DOHH2 (cell line): ENCODE measurements around the gene PXT1.
"Not testable (repeated sequence)": the region's sequence is repeated elsewhere in the genome, so short reads cannot be mapped to it uniquely, and the experiment has no call there.

Experiments used
- H3F3A ChIP-seq: fragments of 200-600 bp; sonication (generic), shearing (Covaris generic); 2 replicates; pipeline ENCODE4 v1.6.0; 2016; ENCODE audit warnings: antibody characterized with exemption, mild to moderate bottlenecking; ENCODE audit not compliant: control insufficient read depth, insufficient read depth
- H3K27ac ChIP-seq: fragments of 200-600 bp; sonication (generic); 2 replicates; pipeline ENCODE4 v1.5.1; 2014; ENCODE audit warnings: low read depth, mild to moderate bottlenecking, low read length, moderate library complexity
- H3K27me3 ChIP-seq: fragments of 200-600 bp; sonication (generic); 2 replicates; pipeline ENCODE4 v1.6.1; 2014; ENCODE audit warnings: mild to moderate bottlenecking, low read length, mixed read lengths; ENCODE audit not compliant: control insufficient read depth
- H3K36me3 ChIP-seq: fragments of 200-600 bp; sonication (generic); 2 replicates; pipeline ENCODE4 v1.6.1; 2014; ENCODE audit warnings: mild to moderate bottlenecking, low read length, moderate library complexity, mixed read lengths; ENCODE audit not compliant: control insufficient read depth
- H3K4me1 ChIP-seq: fragments of 200-600 bp; sonication (generic); 2 replicates; pipeline ENCODE4 v1.6.1; 2014; ENCODE audit warnings: mild to moderate bottlenecking, low read length, mixed read lengths; ENCODE audit not compliant: control insufficient read depth
- H3K4me2 ChIP-seq: fragments of 200-600 bp; sonication (generic); 2 replicates; pipeline ENCODE4 v1.6.0; 2014; ENCODE audit warnings: mild to moderate bottlenecking, low read length, moderate library complexity
- H3K4me3 ChIP-seq: fragments of 200-600 bp; sonication (generic); 2 replicates; pipeline ENCODE4 v1.5.1; 2014; ENCODE audit warnings: mild to moderate bottlenecking, low read length, mixed read lengths
- H3K79me2 ChIP-seq: fragments of 200-600 bp; sonication (generic); 2 replicates; pipeline ENCODE4 v1.6.1; 2014; ENCODE audit warnings: mild to moderate bottlenecking, low read length, mixed read lengths; ENCODE audit not compliant: control insufficient read depth
- H3K9me2 ChIP-seq: fragments of 200-600 bp; sonication (generic); replicated peaks from 2 replicates; pipeline ENCODE4 v1.6.1; 2014; ENCODE audit warnings: mild to moderate bottlenecking, low read length, mixed read lengths; ENCODE audit not compliant: control insufficient read depth
- H3K9me3 ChIP-seq: fragments of 200-600 bp; sonication (generic); 2 replicates; pipeline ENCODE4 v1.6.1; 2014; ENCODE audit warnings: antibody characterized with exemption, low read length, mixed read lengths; ENCODE audit not compliant: control insufficient read depth, insufficient read depth
- H4K20me1 ChIP-seq: fragments of 200-600 bp; sonication (generic); 2 replicates; pipeline ENCODE4 v1.6.0; 2014; ENCODE audit warnings: low read depth, mild to moderate bottlenecking, antibody characterized with exemption, low read length, moderate library complexity; ENCODE audit not compliant: control insufficient read depth, insufficient read depth
- CTCF ChIP-seq: fragments of 200-600 bp; sonication (generic); IDR thresholded peaks from one replicate; pipeline ENCODE4 v1.5.1; 2014; ENCODE audit warnings: antibody characterized with exemption, mild to moderate bottlenecking, low read depth, low read length; ENCODE audit not compliant: poor library complexity, severe bottlenecking
- EZH2phosphoT487 ChIP-seq: fragments of 200-600 bp; sonication (generic); IDR thresholded peaks from 2 replicates; pipeline ENCODE4 v1.6.1; 2017; ENCODE audit warnings: borderline replicate concordance, mild to moderate bottlenecking, antibody characterized with exemption, low read length, moderate library complexity, mixed read lengths

Gene PXT1

GRCh38 chr6:36459501-36459900 is 16.8 kb upstream of the PXT1 start:
- no peak overlapping the region for H3K4me2 ChIP-seq
- H3K9me2 ChIP-seq = no peaks in the 10 kb centered on the region
- TF ChIP-seq CTCF (no peak), EZH2phosphoT487 (no peak)
- no peaks in the 10 kb centered on the region for H3K27me3 ChIP-seq
- no peak overlapping the region for H3K4me3 ChIP-seq
- H3K27ac ChIP-seq = no peak overlapping the region
- H4K20me1 ChIP-seq = 0 out of 2 replicates have a peak, but pooled peaks cover 3% of the 10 kb centered on the region
- peaks cover 29% of the 10 kb centered on the region for H3K36me3 ChIP-seq
- no peaks in the 10 kb centered on the region for H3F3A ChIP-seq
- H3K4me1 ChIP-seq = no peaks in the 10 kb centered on the region
- H3K9me3 ChIP-seq = no peaks in the 10 kb centered on the region
- H3K79me2 ChIP-seq = peaks cover 97% of the 10 kb centered on the region

- no peak overlapping the region for H3K4me3 ChIP-seq
- TF ChIP-seq CTCF (no peak), EZH2phosphoT487 (no peak)
- H3K27ac ChIP-seq = no peak overlapping the region
- H4K20me1 ChIP-seq = 0 out of 2 replicates have a peak, but pooled peaks cover 3% of the 10 kb centered on the region
- H3K4me2 ChIP-seq = no peak overlapping the region
- H3K9me2 ChIP-seq = no peaks in the 10 kb centered on the region
- H3K27me3 ChIP-seq = no peaks in the 10 kb centered on the region
- H3K4me1 ChIP-seq = no peaks in the 10 kb centered on the region
- H3K79me2 ChIP-seq = peaks cover 97% of the 10 kb centered on the region
- H3K9me3 ChIP-seq = no peaks in the 10 kb centered on the region
- H3F3A ChIP-seq = no peaks in the 10 kb centered on the region
- H3K36me3 ChIP-seq = peaks cover 35% of the 10 kb centered on the region
These were observed 12.9 kb upstream of the PXT1 start for GRCh38 chr6:36455486-36456027.

- Histone ChIP-seq H3K79me2 (peaks cover 100% of the 10 kb centered on the region), H3K36me3 (peaks cover 52% of the 10 kb centered on the region)
- H4K20me1 ChIP-seq, H3K9me3 ChIP-seq, H3K27me3 ChIP-seq, H3F3A ChIP-seq, H3K9me2 ChIP-seq, H3K4me1 ChIP-seq, H3K4me3 ChIP-seq, H3K27ac ChIP-seq, H3K4me2 ChIP-seq: not testable (repeated sequence)
These were observed 10.2 kb upstream of the PXT1 start for GRCh38 chr6:36452897-36453296.

GRCh38 chr6:36449173-36449572 is 6.5 kb upstream of the PXT1 start:
- H4K20me1 ChIP-seq, H3K9me2 ChIP-seq, H3K9me3 ChIP-seq, H3F3A ChIP-seq, H3K4me2 ChIP-seq, H3K27ac ChIP-seq, H3K4me3 ChIP-seq, H3K27me3 ChIP-seq: not testable (repeated sequence)
- Histone ChIP-seq H3K4me1 (peaks cover 13% of the 10 kb centered on the region), H3K36me3 (peaks cover 61% of the 10 kb centered on the region), H3K79me2 (peaks cover 100% of the 10 kb centered on the region)
